Measurements from ENCODE around the gene PGLYRP3. TPM values are rescaled to one million over a fixed set of nuclear protein-coding genes. Genes with fewer than 3 reads are reported as not detected.

The PGLYRP3 gene
- total and polyA plus RNA-seq, 2 of the 8 experiments (the other 6 are each of a cell fraction or from before 2014, with no cell fraction given), result not detected

DNA sequence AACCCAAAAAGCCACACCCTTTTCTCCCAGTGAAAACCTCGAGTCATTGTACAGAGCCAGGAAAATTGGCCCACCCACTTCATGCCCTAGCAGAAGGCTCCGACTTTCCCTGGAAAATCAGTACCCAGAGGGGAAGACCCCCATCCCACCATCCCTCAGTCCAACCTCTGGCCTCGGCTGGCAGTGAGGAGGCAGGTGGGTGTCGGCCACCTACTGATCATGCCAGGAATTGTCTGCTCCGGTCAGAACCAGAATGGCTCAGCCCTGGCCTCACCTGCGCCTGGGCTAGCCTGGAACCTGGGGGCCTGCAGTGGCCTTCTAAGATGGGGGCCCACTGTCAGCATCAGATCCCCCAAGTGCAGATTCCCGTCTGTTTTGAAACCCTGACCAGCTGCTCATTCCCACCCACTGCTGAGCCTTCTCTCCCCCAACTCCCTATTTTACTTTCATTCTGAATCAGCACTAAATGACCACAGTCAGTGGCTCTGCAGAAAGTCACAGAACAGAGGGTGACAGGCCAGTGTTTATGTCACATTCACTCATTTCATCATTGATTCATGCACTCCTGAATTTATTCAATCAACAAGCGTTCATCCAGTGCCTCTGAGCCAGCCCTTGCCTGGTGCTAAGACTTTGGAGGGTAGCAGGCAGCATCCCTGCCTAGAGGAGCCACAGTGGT lies 41.9 kb upstream of the PGLYRP3 start:
- H3K9me3 ChIP-seq (ENCODE audit: insufficient read depth in 2 of 2, low read depth in 1 of 2, low read length in 1 of 2), result no peaks in the 10 kb centered on the region
- no peaks in the 10 kb centered on the region for H3K36me3 ChIP-seq (ENCODE audit: control insufficient read depth in 2 of 4, insufficient read depth in 4 of 4, low read length in 3 of 4)
- H2AFZ ChIP-seq (ENCODE audit: low read length), result no peak overlapping the region
- no peaks in the 10 kb centered on the region for H3K23me2 ChIP-seq (ENCODE audit: low read depth, low read length)
- no peak overlapping the region for H3K14ac ChIP-seq (ENCODE audit: insufficient read length)
- H2BK12ac ChIP-seq (ENCODE audit: low read depth, low read length), result no peak overlapping the region
- H3K56ac ChIP-seq (replicated peaks; ENCODE audit: insufficient read length, low read depth, low read length), result no peak overlapping the region
- 87% methylated on average over 8 of the region's 8 CpGs; no CpG with 5 or more reads in 1 of the 2 experiments for WGBS, 2 experiments (ENCODE audit: extremely low coverage in 1 of 2, insufficient coverage in 1 of 2, insufficient read length in 1 of 2, insufficient replicate concordance in 2 of 2, low coverage in 1 of 2, low lambda C conversion rate in 2 of 2, missing lambda C conversion rate in 1 of 2)
- no peaks in the 10 kb centered on the region for H4K20me1 ChIP-seq (replicated peaks in 1 of 2; ENCODE audit: control insufficient read depth in 1 of 2, insufficient read depth in 2 of 2, low read length in 2 of 2)
- H2BK15ac ChIP-seq (ENCODE audit: low read length), result no peak overlapping the region
- H4K8ac ChIP-seq (ENCODE audit: extremely low read depth, insufficient read depth, low read length), result no peak overlapping the region
- no peak overlapping the region for H2AK5ac ChIP-seq (ENCODE audit: low read depth, low read length)
- no peak overlapping the region for H2BK20ac ChIP-seq (ENCODE audit: low read length)
- no peaks in the 10 kb centered on the region; a peak in 1 of 7 replicates for H3K4me1 ChIP-seq (replicated peaks in 1 of 4; ENCODE audit: control insufficient read depth in 3 of 4, insufficient read depth in 4 of 4, low read length in 3 of 4)
- H3K4me3 ChIP-seq (ENCODE audit: extremely low read depth in 1 of 4, insufficient read depth in 2 of 4, low read depth in 3 of 4, low read length in 4 of 4), result no peak overlapping the region
- no peak for DNase-seq (ENCODE audit: low read depth in 1 of 2, low spot score in 2 of 2)
- H2BK5ac ChIP-seq (ENCODE audit: low read depth, low read length), result no peak overlapping the region; the same call in 1 of the 2 replicates
- H3K27me3 ChIP-seq (replicated peaks in 1 of 4; ENCODE audit: control insufficient read depth in 3 of 4, extremely low read depth in 1 of 4, insufficient read depth in 3 of 4, low read length in 3 of 4), result no peaks in the 10 kb centered on the region
- no peak overlapping the region for H2BK120ac ChIP-seq (replicated peaks; ENCODE audit: low read depth, low read length)
- H3K23ac ChIP-seq (ENCODE audit: insufficient read length), result no peak overlapping the region
- H3K9ac ChIP-seq (replicated peaks in 1 of 4; ENCODE audit: extremely low read depth in 1 of 4, low read depth in 3 of 4, low read length in 3 of 4), result no peak overlapping the region
- POLR2A ChIA-PET (ENCODE audit: partially characterized antibody), result interaction anchor here (0.7 to 1.0 kb wide), 3 partner anchors 148 to 307 kb away, joined by 3 to 4 read pairs (median 3); partner anchors contain the start of gene S100A13
- no peak overlapping the region for H3K4ac ChIP-seq (replicated peaks; ENCODE audit: insufficient read length, low read depth, low read length)
- H4K91ac ChIP-seq (replicated peaks; ENCODE audit: insufficient read length, low read length), result no peak overlapping the region
- CTCF ChIA-PET (ENCODE audit: partially characterized antibody), result interaction anchor here (0.6 to 8.5 kb wide), 70 partner anchors 8 to 1479 kb away, joined by 3 to 360 read pairs (median 4); partner anchors contain the start of genes PGLYRP3, S100A1, S100A13 and S100A4
- no peak overlapping the region for H3K27ac ChIP-seq (ENCODE audit: low read depth, low read length)
- FAIRE-seq, result no peak
- no peak overlapping the region for H3K18ac ChIP-seq (ENCODE audit: extremely low read depth, low read length)
- no peak overlapping the region for H3K4me2 ChIP-seq (ENCODE audit: insufficient read depth in 1 of 2, low read depth in 2 of 2, low read length in 2 of 2)
- no peak overlapping the region for H4K5ac ChIP-seq (ENCODE audit: insufficient read length, low read depth, low read length)
- H3K79me1 ChIP-seq (ENCODE audit: low read depth, low read length), result no peaks in the 10 kb centered on the region
- no peaks in the 10 kb centered on the region for H3K79me2 ChIP-seq (ENCODE audit: control insufficient read depth in 1 of 2, insufficient read depth in 2 of 2, low read length in 2 of 2)
- TF ChIP-seq KDM1A (IDR thresholded peaks at IDR 0.05; ENCODE audit: borderline replicate concordance, low read length), result no peak
- TF ChIP-seq, protein P1, sequence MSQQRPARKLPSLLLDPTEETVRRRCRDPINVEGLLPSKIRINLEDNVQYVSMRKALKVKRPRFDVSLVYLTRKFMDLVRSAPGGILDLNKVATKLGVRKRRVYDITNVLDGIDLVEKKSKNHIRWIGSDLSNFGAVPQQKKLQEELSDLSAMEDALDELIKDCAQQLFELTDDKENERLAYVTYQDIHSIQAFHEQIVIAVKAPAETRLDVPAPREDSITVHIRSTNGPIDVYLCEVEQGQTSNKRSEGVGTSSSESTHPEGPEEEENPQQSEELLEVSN (IDR thresholded peaks at IDR 0.05), result no peak
- TF ChIP-seq CEBPB (IDR thresholded peaks at IDR 0.05; ENCODE audit: low read depth, low read length), result no peak
- TF ChIP-seq PHF8 (conservative IDR thresholded peaks at IDR 0.05; ENCODE audit: low read depth, low read length), result no peak
- TF ChIP-seq TBP (IDR thresholded peaks at IDR 0.05; ENCODE audit: low read depth, low read length), result no peak
- no peak for TF ChIP-seq RXRA (IDR thresholded peaks at IDR 0.05; ENCODE audit: insufficient read depth, low read depth, low read length)
- no peak for TF ChIP-seq KDM4A (IDR thresholded peaks at IDR 0.05; ENCODE audit: low read depth, low read length, severe bottlenecking)
- no peak for TF ChIP-seq GTF2F1 (IDR thresholded peaks at IDR 0.05; ENCODE audit: borderline replicate concordance, low read depth, low read length)
- TF ChIP-seq, protein P2, sequence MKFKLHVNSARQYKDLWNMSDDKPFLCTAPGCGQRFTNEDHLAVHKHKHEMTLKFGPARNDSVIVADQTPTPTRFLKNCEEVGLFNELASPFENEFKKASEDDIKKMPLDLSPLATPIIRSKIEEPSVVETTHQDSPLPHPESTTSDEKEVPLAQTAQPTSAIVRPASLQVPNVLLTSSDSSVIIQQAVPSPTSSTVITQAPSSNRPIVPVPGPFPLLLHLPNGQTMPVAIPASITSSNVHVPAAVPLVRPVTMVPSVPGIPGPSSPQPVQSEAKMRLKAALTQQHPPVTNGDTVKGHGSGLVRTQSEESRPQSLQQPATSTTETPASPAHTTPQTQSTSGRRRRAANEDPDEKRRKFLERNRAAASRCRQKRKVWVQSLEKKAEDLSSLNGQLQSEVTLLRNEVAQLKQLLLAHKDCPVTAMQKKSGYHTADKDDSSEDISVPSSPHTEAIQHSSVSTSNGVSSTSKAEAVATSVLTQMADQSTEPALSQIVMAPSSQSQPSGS (IDR thresholded peaks at IDR 0.05; ENCODE audit: low read length), result no peak
- TF ChIP-seq SUZ12 (IDR thresholded peaks at IDR 0.05; ENCODE audit: low read length), result no peak

All from H1 (cell line).